Omental fat pad (tissue), 4 donors: ENCODE measurements around the gene KIAA0513. TPM values are rescaled to one million over a fixed set of nuclear protein-coding genes. Genes with fewer than 3 reads are reported as not detected.

Experiments used
- ATAC-seq: fragments of 150-250 bp; one replicate; pipeline ENCODE4 v1.9.1; 2016; ENCODE audit warnings: mild to moderate bottlenecking, moderate library complexity; ENCODE audit not compliant: low FRiP score
- DNase-seq: peaks from one replicate; pipeline ENCODE4 v3.0.0-alpha.2; 2019; ENCODE audit warnings: low spot score
- total RNA-seq, 4 donors: library from RNA; depleted of rRNA; stranded (reverse); fragments of >200 nt; gene quantifications; one replicate each; pipeline ENCODE4 v1.1.0, GENCODE V29; 2016
- TF ChIP-seq, protein P1 (sequence below), 3 donors: fragments of 450-650 bp; IDR thresholded peaks; one replicate each; pipeline ENCODE4 v1.5.1; 2016 to 2017; ENCODE audit warnings: antibody characterized with exemption in 3 of 3, mild to moderate bottlenecking in 3 of 3, moderate library complexity in 2 of 3

KIAA0513 gene
- total RNA-seq, 4 donors from 2014 or later: 9.1 to 13.2 (median 11.2) TPM

GRCh38 chr16:85068746-85069145 lies 41.2 kb downstream of the KIAA0513 start:
- TF ChIP-seq, protein P1, sequence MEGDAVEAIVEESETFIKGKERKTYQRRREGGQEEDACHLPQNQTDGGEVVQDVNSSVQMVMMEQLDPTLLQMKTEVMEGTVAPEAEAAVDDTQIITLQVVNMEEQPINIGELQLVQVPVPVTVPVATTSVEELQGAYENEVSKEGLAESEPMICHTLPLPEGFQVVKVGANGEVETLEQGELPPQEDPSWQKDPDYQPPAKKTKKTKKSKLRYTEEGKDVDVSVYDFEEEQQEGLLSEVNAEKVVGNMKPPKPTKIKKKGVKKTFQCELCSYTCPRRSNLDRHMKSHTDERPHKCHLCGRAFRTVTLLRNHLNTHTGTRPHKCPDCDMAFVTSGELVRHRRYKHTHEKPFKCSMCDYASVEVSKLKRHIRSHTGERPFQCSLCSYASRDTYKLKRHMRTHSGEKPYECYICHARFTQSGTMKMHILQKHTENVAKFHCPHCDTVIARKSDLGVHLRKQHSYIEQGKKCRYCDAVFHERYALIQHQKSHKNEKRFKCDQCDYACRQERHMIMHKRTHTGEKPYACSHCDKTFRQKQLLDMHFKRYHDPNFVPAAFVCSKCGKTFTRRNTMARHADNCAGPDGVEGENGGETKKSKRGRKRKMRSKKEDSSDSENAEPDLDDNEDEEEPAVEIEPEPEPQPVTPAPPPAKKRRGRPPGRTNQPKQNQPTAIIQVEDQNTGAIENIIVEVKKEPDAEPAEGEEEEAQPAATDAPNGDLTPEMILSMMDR (IDR thresholded peaks at IDR 0.05): no peak
- DNase-seq (no peak), ATAC-seq (no peak)

DNA sequence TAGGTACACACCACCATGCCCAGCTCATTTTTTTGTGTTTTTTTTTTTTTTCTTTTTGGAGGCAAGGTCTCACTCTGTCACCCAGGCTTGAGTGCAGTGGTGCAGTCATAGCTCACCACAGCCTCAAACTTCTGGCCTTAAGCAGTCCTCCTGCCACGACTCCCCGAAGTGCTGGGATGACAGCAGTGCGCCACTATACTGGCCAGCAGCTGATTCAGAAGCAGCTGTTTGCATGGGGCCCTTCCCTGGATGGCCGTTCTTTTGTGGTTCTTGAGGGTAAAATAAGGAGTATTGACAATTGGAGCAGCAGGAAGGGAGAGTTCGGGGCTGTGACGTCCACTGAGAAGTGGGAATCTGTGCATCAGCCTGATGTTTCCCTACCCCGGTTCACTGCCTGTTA lies 41.6 kb downstream of the KIAA0513 start:
- TF ChIP-seq, protein P1 (IDR thresholded peaks at IDR 0.05): no peak
- no peak for ATAC-seq

GRCh38 chr16:85072076-85072860 lies 44.7 kb downstream of the KIAA0513 start:
- DNase-seq: no peak
- no peak for ATAC-seq
- TF ChIP-seq, protein P1 (IDR thresholded peaks at IDR 0.05): no peak

More for the DNA sequence above, 41.6 kb downstream of the KIAA0513 start:
- DNase-seq: no peak

DNA sequence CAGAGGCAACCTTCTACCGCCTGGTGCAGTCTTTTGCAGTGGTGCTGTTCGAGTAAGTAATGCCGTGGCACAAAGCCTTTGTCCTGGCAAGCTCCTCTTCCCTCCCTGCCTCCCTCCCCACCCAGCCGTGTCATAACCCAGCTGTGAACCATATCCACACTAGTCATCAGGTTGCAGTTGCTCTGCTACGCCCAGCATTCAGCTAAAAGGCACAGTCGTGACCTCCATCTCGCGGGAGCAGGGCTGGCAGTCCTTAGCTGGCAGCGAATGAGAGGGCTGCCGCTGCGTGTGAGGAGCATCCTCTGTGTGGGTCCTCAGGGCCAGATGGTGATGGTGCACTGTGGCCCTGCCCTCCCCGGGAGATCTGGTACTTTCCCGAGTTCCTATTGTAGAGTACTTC lies 45.4 kb downstream of the KIAA0513 start:
- DNase-seq (no peak), ATAC-seq (peak; percentile 65)

GRCh38 chr16:85074225-85074914 lies 46.8 kb downstream of the KIAA0513 start:
- TF ChIP-seq, protein P1 (IDR thresholded peaks at IDR 0.05): no peak
- DNase-seq: no peak
- ATAC-seq: no peak

More for the DNA sequence above, 45.4 kb downstream of the KIAA0513 start:
- TF ChIP-seq, protein P1 (IDR thresholded peaks at IDR 0.05): no peak

DNA sequence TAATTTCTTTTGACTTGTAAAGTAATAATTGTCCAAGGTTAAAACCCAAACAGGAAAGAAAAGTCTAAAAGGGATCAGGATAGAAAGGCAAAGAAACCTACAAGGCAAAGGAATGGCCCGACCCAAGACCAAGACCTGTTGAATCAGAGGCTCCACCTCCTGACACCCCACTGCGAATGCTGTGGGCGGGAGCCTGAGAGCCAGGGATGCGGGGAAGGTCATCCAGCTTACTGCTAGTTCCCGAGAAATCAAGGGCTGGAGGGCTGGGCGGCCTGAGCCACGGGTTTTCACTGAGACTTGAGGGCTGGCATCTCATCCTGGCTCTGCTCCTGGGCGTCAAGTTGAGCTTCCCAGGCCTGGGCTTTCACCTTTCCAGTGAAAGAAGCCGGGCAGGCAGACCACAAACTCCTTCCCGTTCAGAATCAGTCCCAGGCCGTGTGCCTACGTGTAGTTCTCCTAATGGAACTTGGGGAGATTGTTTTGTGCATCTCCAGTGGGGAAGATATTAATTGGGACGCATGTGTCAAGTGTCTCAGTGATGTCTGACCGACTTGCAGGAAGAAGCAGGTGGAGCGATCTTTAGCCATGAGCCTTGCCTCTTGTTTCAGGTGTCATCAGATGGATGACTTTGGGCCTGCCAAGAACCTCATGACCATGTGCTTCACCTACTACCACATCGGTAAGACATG lies 47.8 kb downstream of the KIAA0513 start:
- DNase-seq: no peak
- TF ChIP-seq, protein P1 (IDR thresholded peaks at IDR 0.05): no peak
- ATAC-seq: no peak
